ENCODE data around the gene BLOC1S5.
"Not testable (repeated sequence)": the region's sequence is repeated elsewhere in the genome, so short reads cannot be mapped to it uniquely, and the experiment has no call there.

BLOC1S5 gene

DNA sequence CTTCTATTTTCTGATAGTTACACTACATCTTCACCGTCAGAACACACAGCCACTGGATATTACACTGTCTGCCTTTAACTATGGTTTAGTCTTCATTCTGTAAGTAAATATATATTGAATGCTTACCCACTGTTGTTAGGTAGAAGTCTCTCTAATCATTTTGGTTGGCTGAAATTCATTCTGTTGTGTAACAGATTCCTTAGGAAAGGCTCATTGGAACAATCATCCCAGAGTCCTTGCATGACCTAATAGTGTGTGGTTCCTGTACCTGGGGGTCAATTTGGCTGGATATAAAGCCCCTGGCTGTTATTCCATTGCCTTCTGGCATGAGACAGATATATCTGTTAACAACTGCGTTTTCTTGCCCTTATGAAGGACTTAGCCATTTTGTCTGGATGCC is 9.9 kb downstream of the BLOC1S5 start:
- in situ Hi-C loops (cut with MboI; ENCODE audit: low sequenced_read_pairs, unreplicated experiment): no loop called here
- DNase-seq (ENCODE audit: low spot score): no peak
- TF ChIP-seq, protein P1, sequence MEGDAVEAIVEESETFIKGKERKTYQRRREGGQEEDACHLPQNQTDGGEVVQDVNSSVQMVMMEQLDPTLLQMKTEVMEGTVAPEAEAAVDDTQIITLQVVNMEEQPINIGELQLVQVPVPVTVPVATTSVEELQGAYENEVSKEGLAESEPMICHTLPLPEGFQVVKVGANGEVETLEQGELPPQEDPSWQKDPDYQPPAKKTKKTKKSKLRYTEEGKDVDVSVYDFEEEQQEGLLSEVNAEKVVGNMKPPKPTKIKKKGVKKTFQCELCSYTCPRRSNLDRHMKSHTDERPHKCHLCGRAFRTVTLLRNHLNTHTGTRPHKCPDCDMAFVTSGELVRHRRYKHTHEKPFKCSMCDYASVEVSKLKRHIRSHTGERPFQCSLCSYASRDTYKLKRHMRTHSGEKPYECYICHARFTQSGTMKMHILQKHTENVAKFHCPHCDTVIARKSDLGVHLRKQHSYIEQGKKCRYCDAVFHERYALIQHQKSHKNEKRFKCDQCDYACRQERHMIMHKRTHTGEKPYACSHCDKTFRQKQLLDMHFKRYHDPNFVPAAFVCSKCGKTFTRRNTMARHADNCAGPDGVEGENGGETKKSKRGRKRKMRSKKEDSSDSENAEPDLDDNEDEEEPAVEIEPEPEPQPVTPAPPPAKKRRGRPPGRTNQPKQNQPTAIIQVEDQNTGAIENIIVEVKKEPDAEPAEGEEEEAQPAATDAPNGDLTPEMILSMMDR (IDR thresholded peaks at IDR 0.05; ENCODE audit: borderline replicate concordance, control extremely low read depth, extremely low read depth, insufficient read depth, missing control alignments): no peak

DNA sequence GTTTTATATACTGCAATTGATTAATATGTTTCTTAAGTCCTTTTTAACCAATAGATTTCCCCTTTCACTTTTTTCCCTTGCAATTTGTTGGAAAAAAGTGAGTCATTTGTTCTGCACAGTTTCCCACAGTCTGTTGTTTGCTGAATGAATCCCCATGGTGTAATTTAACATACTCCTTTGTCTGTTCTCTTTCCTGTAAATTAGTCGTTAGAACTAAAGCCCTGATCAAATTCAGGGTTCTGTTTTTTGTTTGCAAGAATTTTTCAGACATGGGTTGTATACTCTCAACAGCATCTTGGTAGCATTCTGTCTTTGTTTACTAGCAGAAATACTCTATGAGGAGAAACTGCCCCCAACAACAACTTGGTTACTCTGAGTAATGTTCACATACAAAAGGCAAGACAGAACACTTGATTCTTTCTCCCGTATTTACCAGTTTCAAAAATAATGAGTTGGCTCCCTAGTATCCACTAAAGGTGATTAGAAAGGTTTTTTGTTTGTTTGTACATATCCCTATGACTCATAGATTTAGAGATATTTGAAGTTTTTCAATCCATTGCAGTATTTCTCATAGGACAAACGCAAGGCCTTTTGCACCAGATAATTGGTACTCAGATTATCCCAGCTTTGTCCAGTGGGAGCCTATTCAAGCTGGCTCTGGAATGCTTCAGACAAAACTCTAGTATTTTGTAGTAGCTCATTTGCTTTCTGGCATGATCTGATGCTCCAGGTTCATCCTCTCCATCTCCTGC is 16.5 kb downstream of the BLOC1S5 start:
- TF ChIP-seq, protein P1 (IDR thresholded peaks at IDR 0.05; ENCODE audit: borderline replicate concordance, control extremely low read depth, extremely low read depth, insufficient read depth, missing control alignments): no peak
- in situ Hi-C loops (cut with MboI; ENCODE audit: low sequenced_read_pairs, unreplicated experiment): no loop called here
- no peak for DNase-seq (ENCODE audit: low spot score)

DNA sequence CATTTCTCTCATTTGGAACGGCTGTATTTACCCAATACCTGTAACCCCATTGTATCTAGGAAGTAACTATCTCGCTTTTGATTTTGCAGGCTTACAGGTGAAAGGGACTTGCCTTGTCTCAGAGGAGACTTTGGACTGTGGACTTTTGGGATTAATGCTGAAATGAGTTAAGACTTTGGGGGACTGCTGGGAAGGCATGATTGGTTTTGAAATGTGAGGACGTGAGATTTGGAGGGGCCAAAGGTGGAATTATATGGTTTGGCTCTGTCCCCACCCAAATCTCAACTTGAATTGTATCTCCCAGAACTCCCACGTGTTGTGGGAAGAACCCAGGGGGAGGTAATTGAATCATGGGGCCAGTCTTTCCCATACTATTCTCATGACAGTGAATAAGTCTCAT is 18.4 kb downstream of the BLOC1S5 start:
- DNase-seq (ENCODE audit: low spot score); in situ Hi-C loops (cut with MboI; ENCODE audit: low sequenced_read_pairs, unreplicated experiment): not testable (repeated sequence)

DNA sequence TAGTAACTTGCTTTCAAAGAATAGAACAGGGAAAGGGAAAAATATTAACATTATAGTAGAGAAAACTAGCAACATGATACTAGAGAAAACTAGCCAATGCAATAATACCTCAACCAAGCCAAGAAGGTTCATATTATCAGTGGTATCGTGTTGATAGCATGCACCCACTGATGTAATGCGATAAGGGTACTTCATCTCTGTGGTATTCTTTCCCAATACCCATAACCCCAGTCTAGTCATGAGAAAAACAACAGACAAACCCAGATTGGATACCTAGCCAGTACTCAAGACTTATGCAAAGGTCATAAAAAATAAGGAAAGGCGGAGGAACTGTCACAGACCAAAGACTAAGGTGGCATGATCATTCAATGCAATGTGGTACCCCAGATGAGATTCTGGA is 21.0 kb downstream of the BLOC1S5 start:
- in situ Hi-C loops (cut with MboI; ENCODE audit: low sequenced_read_pairs, unreplicated experiment): no loop called here
- TF ChIP-seq, protein P1 (IDR thresholded peaks at IDR 0.05; ENCODE audit: borderline replicate concordance, control extremely low read depth, extremely low read depth, insufficient read depth, missing control alignments): no peak

DNA sequence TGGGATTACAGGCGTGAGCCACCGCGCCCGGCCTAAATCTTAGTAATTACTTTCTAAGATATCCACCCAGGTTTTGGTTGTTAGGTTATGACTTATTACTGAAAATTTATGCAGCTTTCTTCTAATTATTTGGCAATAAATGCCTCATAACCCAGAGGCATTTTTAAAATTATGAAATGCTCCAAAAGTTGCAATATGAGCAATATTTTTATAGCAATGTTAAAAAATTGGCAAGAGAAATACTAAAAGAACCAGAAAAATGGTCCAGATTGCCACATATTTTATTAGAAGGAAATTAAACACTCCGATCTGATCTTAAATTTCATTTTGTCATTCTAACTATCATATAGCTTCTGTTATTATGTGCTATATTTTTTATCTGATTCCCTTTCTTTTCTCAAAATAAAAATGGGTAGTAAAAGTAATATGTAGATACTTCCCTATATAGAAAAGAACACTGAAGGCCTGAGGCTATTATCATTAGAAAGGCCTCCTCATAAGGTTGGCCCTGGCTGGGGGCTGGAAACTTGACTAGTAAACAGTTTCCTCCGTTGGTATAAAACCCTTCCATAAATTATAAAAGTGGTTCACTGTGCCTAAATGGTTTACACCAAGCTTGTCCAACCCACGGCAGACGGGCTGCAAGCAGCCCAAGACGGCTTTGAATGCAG is 22.1 kb downstream of the BLOC1S5 start:
- DNase-seq (ENCODE audit: low spot score): no peak
- in situ Hi-C loops (cut with MboI; ENCODE audit: low sequenced_read_pairs, unreplicated experiment): no loop called here
- TF ChIP-seq, protein P1 (IDR thresholded peaks at IDR 0.05; ENCODE audit: borderline replicate concordance, control extremely low read depth, extremely low read depth, insufficient read depth, missing control alignments): no peak

More for the DNA sequence above, 21.0 kb downstream of the BLOC1S5 start:
- no peak for DNase-seq (ENCODE audit: low spot score)

DNA sequence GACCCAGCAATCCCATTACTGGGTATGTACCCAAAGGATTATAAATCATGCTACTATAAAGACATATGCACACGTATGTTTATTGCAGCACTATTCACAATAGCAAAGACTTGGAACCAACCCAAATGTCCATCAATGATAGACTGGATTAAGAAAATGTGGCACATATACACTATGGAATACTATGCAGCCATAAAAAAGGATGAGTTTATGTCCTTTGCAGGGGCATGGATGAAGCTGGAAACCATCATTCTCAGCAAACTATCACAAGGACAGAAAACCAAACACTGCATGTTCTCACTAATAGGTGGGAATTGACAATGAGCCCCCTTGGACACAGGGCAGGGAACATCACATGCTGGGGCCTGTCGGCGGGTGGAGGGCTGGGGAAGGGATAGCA is 30.1 kb downstream of the BLOC1S5 start:
- DNase-seq (ENCODE audit: low spot score); in situ Hi-C loops (cut with MboI; ENCODE audit: low sequenced_read_pairs, unreplicated experiment): not testable (repeated sequence)

DNA sequence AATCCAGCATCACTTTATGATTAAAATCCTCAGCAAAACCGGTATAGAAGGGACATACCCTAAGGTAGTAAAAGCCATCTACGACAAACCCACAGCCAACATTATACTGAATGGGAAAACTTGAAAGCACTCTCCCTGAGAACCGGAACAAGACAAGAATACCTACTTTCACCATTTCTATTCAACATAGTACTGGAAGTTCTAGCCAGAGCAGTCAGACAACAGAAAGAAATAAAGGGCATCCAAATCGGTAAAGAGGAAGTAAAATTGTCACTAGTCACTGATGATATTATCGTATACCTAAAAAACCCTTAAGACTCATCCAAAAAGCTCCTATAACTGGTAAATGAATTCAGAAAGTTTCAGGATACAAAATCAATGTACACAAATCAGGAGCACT is 33.3 kb downstream of the BLOC1S5 start:
- TF ChIP-seq, protein P1 (IDR thresholded peaks at IDR 0.05; ENCODE audit: borderline replicate concordance, control extremely low read depth, extremely low read depth, insufficient read depth, missing control alignments): no peak
- no peak for DNase-seq (ENCODE audit: low spot score)
- in situ Hi-C loops (cut with MboI; ENCODE audit: low sequenced_read_pairs, unreplicated experiment): no loop called here
